ENCODE results near the gene PLK1. TPM values are rescaled to one million over a fixed set of nuclear protein-coding genes. Genes with fewer than 3 reads are reported as not detected.

The PLK1 gene
- total and polyA plus RNA-seq, 2 of the 4 experiments (the other 2 are of a cell fraction) = 19.4 to 59.0 TPM

DNA sequence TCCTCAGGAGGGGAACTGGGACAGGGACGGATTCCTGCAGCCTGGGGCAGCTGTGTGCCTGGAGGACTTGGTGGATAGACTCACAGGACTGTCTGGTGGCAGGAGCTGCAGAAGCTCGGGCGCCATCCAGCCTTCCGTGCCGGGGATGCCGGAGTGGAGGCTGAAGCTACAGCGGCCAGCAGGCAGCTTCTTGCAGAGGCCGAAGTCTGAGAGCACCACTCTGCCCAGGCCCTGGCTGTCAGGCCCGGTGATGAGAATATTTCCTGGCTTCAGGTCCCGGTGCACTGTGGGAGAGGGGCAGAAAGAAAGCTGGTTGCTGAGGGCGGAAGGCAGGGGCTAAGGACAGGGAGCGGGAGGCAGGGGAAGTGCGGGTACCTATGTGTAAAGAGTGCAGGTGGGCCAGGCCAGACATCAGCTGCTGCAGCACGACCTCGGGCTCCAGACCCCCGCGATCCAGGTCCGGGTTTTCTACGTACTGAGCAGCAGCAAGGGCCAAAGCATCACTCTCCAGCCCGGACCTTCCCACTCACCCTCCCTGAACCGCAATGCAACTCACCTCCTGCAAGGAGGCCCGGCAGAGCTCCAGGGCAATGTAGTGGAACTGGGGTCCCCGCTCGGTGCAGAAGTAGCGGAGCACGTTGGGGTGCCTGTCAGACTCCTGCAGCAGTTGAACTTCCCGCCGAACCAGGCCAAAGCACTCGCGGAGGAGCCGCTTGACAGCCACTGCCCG is 16.1 kb downstream of the PLK1 start:
- H3K36me3 ChIP-seq (ENCODE audit: control insufficient read depth, insufficient read depth, low read length) = peaks cover 13% of the 10 kb centered on the region
- POLR2A ChIA-PET (ENCODE audit: unreplicated experiment) = interaction anchor here (0.6 kb wide), 1 partner anchor 244 kb away, joined by 3 read pairs; no protein-coding TSS in a partner anchor
- CTCF ChIA-PET = no interaction called here
- in situ Hi-C loops (cut with MboI; ENCODE audit: low sequenced_read_pairs) = loop anchor here (25.0 kb wide), 1 partner anchor 817 kb away; no protein-coding TSS in a partner anchor
- peak overlapping the region; percentile 74 for H4K5ac ChIP-seq (ENCODE audit: low read depth, low read length)
- H2AFZ ChIP-seq (replicated peaks; ENCODE audit: low read length, poor library complexity) = peak overlapping the region; percentile 94
- peak overlapping the region; percentile 17; the same call in 1 of the 2 replicates for H3K23ac ChIP-seq (ENCODE audit: low read depth, low read length)
- no peak overlapping the region for H2BK15ac ChIP-seq (ENCODE audit: low read depth, low read length)
- no peaks in the 10 kb centered on the region for H3K9me3 ChIP-seq (ENCODE audit: control insufficient read depth, insufficient read depth, low read length)
- peak overlapping the region; percentile 44 for H3K14ac ChIP-seq (replicated peaks; ENCODE audit: low read depth, low read length)
- BruUV-seq (replicated peaks) = no TSS peak
- dilution Hi-C loops (cut with HindIII; ENCODE audit: low sequenced_read_pairs, unreplicated experiment) = no loop called here
- H2AK9ac ChIP-seq (replicated peaks; ENCODE audit: low read depth, low read length, poor library complexity) = peak overlapping the region; percentile 52
- H3K56ac ChIP-seq (ENCODE audit: extremely low read depth, insufficient read depth, low read length) = no peak overlapping the region
- H3K9me1 ChIP-seq (ENCODE audit: insufficient read depth, low read length) = peaks cover 4% of the 10 kb centered on the region; the same call in 1 of the 2 replicates
- no peaks in the 10 kb centered on the region for H3K27me3 ChIP-seq (ENCODE audit: control insufficient read depth, insufficient read depth, low read length)
- ATAC-seq (ENCODE audit: low read depth) (peak; percentile 65), DNase-seq (peak; percentile 38)
- H2BK5ac ChIP-seq (ENCODE audit: low read depth, low read length, poor library complexity, severe bottlenecking) = no peak overlapping the region
- H3K9ac ChIP-seq (ENCODE audit: low read depth, low read length) = 0 out of 2 replicates have a peak overlapping the region, but pooled peaks have one; percentile 9
- no peaks in the 10 kb centered on the region for H3K79me1 ChIP-seq (ENCODE audit: low read depth in 1 of 2, low read length in 2 of 2)
- H3K4me1 ChIP-seq (ENCODE audit: control insufficient read depth, insufficient read depth, low read length) = peaks cover 11% of the 10 kb centered on the region
- H4K91ac ChIP-seq (ENCODE audit: insufficient read depth, low read depth, low read length) = peak overlapping the region; percentile 41; the same call in 1 of the 2 replicates
- H2BK20ac ChIP-seq (ENCODE audit: low read depth, low read length) = no peak overlapping the region
- H4K8ac ChIP-seq (ENCODE audit: low read depth in 2 of 2, low read length in 2 of 2) = peak overlapping the region; percentile 63 to 78; a peak in 3 of 4 replicates
- peak overlapping the region; percentile 50; the same call in 1 of the 2 replicates for H3K4me2 ChIP-seq (ENCODE audit: low read depth, low read length)
- 35% methylated on average over 11 of the region's 32 CpGs; no CpG with 5 or more reads in 1 of the 2 experiments for WGBS, 2 experiments (ENCODE audit: extremely low coverage in 2 of 2, insufficient read length in 1 of 2)
- no peak overlapping the region for H2BK120ac ChIP-seq (ENCODE audit: low read depth, low read length)
- H3K18ac ChIP-seq (ENCODE audit: low read depth, low read length) = peak overlapping the region; percentile 5; the same call in 1 of the 2 replicates
- intact Hi-C loops (cut with micrococcal nuclease) = no loop called here
- H2AK5ac ChIP-seq (ENCODE audit: low read depth, low read length) = no peak overlapping the region
- H4K20me1 ChIP-seq (ENCODE audit: insufficient read depth, low read length) = no peaks in the 10 kb centered on the region
- H3K27ac ChIP-seq (ENCODE audit: insufficient read depth, low read length) = no peak overlapping the region; the same call in 1 of the 2 replicates
- no peak overlapping the region for H3K4ac ChIP-seq (ENCODE audit: low read depth, low read length)
- no peak overlapping the region for H3K4me3 ChIP-seq (ENCODE audit: insufficient read depth, low read depth, low read length)
- no peak for TF ChIP-seq MAZ (IDR thresholded peaks at IDR 0.05; ENCODE audit: borderline replicate concordance, low read depth, low read length)
- TF ChIP-seq NFE2L2 (IDR thresholded peaks at IDR 0.05; ENCODE audit: low read depth, low read length) = no peak
- no peak for TF ChIP-seq BHLHE40 (IDR thresholded peaks at IDR 0.05; ENCODE audit: low read depth, low read length)
- TF ChIP-seq FOS (IDR thresholded peaks at IDR 0.05; ENCODE audit: low read depth, low read length) = no peak
- TF ChIP-seq, protein P1, sequence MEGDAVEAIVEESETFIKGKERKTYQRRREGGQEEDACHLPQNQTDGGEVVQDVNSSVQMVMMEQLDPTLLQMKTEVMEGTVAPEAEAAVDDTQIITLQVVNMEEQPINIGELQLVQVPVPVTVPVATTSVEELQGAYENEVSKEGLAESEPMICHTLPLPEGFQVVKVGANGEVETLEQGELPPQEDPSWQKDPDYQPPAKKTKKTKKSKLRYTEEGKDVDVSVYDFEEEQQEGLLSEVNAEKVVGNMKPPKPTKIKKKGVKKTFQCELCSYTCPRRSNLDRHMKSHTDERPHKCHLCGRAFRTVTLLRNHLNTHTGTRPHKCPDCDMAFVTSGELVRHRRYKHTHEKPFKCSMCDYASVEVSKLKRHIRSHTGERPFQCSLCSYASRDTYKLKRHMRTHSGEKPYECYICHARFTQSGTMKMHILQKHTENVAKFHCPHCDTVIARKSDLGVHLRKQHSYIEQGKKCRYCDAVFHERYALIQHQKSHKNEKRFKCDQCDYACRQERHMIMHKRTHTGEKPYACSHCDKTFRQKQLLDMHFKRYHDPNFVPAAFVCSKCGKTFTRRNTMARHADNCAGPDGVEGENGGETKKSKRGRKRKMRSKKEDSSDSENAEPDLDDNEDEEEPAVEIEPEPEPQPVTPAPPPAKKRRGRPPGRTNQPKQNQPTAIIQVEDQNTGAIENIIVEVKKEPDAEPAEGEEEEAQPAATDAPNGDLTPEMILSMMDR (conservative IDR thresholded peaks at IDR 0.05; ENCODE audit: low read depth, low read length) = no peak
- TF ChIP-seq, protein P2, sequence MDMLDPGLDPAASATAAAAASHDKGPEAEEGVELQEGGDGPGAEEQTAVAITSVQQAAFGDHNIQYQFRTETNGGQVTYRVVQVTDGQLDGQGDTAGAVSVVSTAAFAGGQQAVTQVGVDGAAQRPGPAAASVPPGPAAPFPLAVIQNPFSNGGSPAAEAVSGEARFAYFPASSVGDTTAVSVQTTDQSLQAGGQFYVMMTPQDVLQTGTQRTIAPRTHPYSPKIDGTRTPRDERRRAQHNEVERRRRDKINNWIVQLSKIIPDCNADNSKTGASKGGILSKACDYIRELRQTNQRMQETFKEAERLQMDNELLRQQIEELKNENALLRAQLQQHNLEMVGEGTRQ (IDR thresholded peaks at IDR 0.05; ENCODE audit: low read depth, low read length) = no peak
- no peak for TF ChIP-seq CEBPB (IDR thresholded peaks at IDR 0.05; ENCODE audit: low read depth, low read length)
- TF ChIP-seq, protein P3, sequence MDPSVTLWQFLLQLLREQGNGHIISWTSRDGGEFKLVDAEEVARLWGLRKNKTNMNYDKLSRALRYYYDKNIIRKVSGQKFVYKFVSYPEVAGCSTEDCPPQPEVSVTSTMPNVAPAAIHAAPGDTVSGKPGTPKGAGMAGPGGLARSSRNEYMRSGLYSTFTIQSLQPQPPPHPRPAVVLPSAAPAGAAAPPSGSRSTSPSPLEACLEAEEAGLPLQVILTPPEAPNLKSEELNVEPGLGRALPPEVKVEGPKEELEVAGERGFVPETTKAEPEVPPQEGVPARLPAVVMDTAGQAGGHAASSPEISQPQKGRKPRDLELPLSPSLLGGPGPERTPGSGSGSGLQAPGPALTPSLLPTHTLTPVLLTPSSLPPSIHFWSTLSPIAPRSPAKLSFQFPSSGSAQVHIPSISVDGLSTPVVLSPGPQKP (IDR thresholded peaks at IDR 0.05; ENCODE audit: borderline replicate concordance, low read depth, low read length) = no peak
- TF ChIP-seq SMC3 (IDR thresholded peaks at IDR 0.05; ENCODE audit: low read depth, low read length) = no peak
- no peak for TF ChIP-seq MAFK (IDR thresholded peaks at IDR 0.05; ENCODE audit: low read depth, low read length)
- TF ChIP-seq RFX5 (IDR thresholded peaks at IDR 0.05; ENCODE audit: low read depth, low read length) = no peak
- TF ChIP-seq RAD21 (IDR thresholded peaks at IDR 0.05; ENCODE audit: low read length) = no peak
- TF ChIP-seq CHD1 (IDR thresholded peaks at IDR 0.05; ENCODE audit: low read depth, low read length) = no peak
- no peak for TF ChIP-seq POLR2A (IDR thresholded peaks at IDR 0.05; ENCODE audit: low read depth, low read length)

All from IMR-90 (cell line).